BJ (cell line): Measurements from ENCODE around the gene RNF141. TPM values are rescaled to one million over a fixed set of nuclear protein-coding genes. Genes with fewer than 3 reads are reported as not detected.

Source experiments
- CTCF ChIA-PET: fragments of 350-600 bp; formaldehyde crosslinking; extraction: SDS; loops from one replicate; lab custom pipeline; 2021; ENCODE audit warnings: antibody characterized with exemption, inconsistent platforms; lab: Yijun Ruan, JAX
- POLR2A ChIA-PET: fragments of 300-600 bp; sonication (Branson Sonifier 250); formaldehyde crosslinking; extraction: SDS; loops from one replicate; lab custom pipeline; 2021; ENCODE audit warnings: antibody characterized with exemption; lab: Charles Lee
- DNase-seq: peaks from one replicate; pipeline ENCODE4 v3.0.0-alpha.2; 2011; ENCODE audit warnings: low read depth
- H3K27me3 ChIP-seq: 2 replicates; pipeline ENCODE4 v1.6.0; 2011; ENCODE audit warnings: low read length; ENCODE audit not compliant: control insufficient read depth, insufficient read depth
- H3K36me3 ChIP-seq: 2 replicates; pipeline ENCODE4 v1.5.1; 2011; ENCODE audit warnings: low read length; ENCODE audit not compliant: control insufficient read depth, insufficient read depth
- H3K4me3 ChIP-seq: 2 replicates; pipeline ENCODE4 v1.5.1; 2011; ENCODE audit warnings: low read depth, mild to moderate bottlenecking, control low read depth, low read length
- CTCF ChIP-seq: IDR thresholded peaks from 2 replicates; pipeline ENCODE4 v1.5.1; 2011; ENCODE audit warnings: low read depth, mild to moderate bottlenecking, control low read depth, inconsistent platforms, low read length, moderate library complexity; ENCODE audit not compliant: insufficient read depth
- polyA plus RNA-seq: library from polyadenylated mRNA; depleted of rRNA; stranded (reverse); fragments of >200 nt; gene quantifications from 2 replicates; pipeline ENCODE4 v1.2.3, GENCODE V29; 2011

RNF141 gene
- polyA plus RNA-seq, 1 experiment, result 12.1 TPM

- DNase-seq, result no peak
- H3K4me3 ChIP-seq, result no peak overlapping the region
- ChIA-PET CTCF (interaction anchor here (0.8 to 1.1 kb wide), 2 partner anchors 13 to 178 kb away, joined by 3 read pairs; no protein-coding TSS in a partner anchor), POLR2A (no interaction called here)
- H3K36me3 ChIP-seq, result no peaks in the 10 kb centered on the region
- H3K27me3 ChIP-seq, result no peaks in the 10 kb centered on the region
- TF ChIP-seq CTCF, result no peak
Measured at GRCh38 chr11:10551290-10551592, 10.3 kb upstream of the RNF141 start.

- ChIA-PET CTCF (interaction anchor here (1.0 kb wide), 1 partner anchor 10 kb away, joined by 3 read pairs; the partner anchor contains the start of gene RNF141), POLR2A (no interaction called here)
- Histone ChIP-seq H3K36me3 (no peaks in the 10 kb centered on the region), H3K27me3 (no peaks in the 10 kb centered on the region), H3K4me3 (no peak overlapping the region)
- TF ChIP-seq CTCF, result no peak
- peak; percentile 43 for DNase-seq
Measured at GRCh38 chr11:10550503-10551289, 9.7 kb upstream of the RNF141 start.

- Histone ChIP-seq H3K27me3 (no peaks in the 10 kb centered on the region), H3K36me3 (no peaks in the 10 kb centered on the region), H3K4me3 (no peak overlapping the region)
- POLR2A ChIA-PET, result no interaction called here
- DNase-seq, result no peak
- CTCF ChIA-PET, result interaction anchor here (1.1 kb wide), 1 partner anchor 150 kb away, joined by 4 read pairs; no protein-coding TSS in a partner anchor
- no peak for TF ChIP-seq CTCF
Measured at GRCh38 chr11:10544491-10545465, 3.8 kb upstream of the RNF141 start.

GRCh38 chr11:10543782-10544181 is 2.8 kb upstream of the RNF141 start:
- ChIA-PET POLR2A (no interaction called here), CTCF (no interaction called here)
- Histone ChIP-seq H3K4me3 (no peak overlapping the region), H3K36me3 (no peaks in the 10 kb centered on the region), H3K27me3 (no peaks in the 10 kb centered on the region)
- no peak for TF ChIP-seq CTCF
- DNase-seq, result no peak

- ChIA-PET POLR2A (no interaction called here), CTCF (interaction anchor here (0.6 to 3.3 kb wide), 3 partner anchors 10 to 194 kb away, joined by 3 to 13 read pairs (median 12); no protein-coding TSS in a partner anchor)
- DNase-seq, result no peak
- no peak for TF ChIP-seq CTCF
- Histone ChIP-seq H3K4me3 (no peak overlapping the region), H3K36me3 (no peaks in the 10 kb centered on the region), H3K27me3 (no peaks in the 10 kb centered on the region)
Measured at GRCh38 chr11:10542776-10543175, 1.8 kb upstream of the RNF141 start.
